Stimulated activated CD4-positive, alpha-beta T cell treated with anti-CD3 and anti-CD28 coated beads, Interleukin-1b, Interleukin-23, amount 100 ng/mL, for 24 hours (primary cell): Measurements from ENCODE around the gene STARD10.

ENCODE experiments used
- DNase-seq, 4 experiments: peaks; one replicate each; pipeline ENCODE4 v3.0.0-alpha.2; 2020; ENCODE audit warnings: low read depth in 4 of 4, low spot score in 1 of 4

Gene STARD10

GRCh38 chr11:72750086-72750485, 43.8 kb downstream of the STARD10 start:
- no peak for DNase-seq

GRCh38 chr11:72747289-72747855, 46.5 kb downstream of the STARD10 start:
- no peak for DNase-seq

- DNase-seq, result no peak
These were observed 47.0 kb downstream of the STARD10 start for GRCh38 chr11:72746821-72747220.

GRCh38 chr11:72745925-72746550, 47.8 kb downstream of the STARD10 start:
- DNase-seq, result no peak

GRCh38 chr11:72745511-72745910, 48.3 kb downstream of the STARD10 start:
- DNase-seq, result no peak

- DNase-seq, result no peak
These were observed 49.4 kb downstream of the STARD10 start for GRCh38 chr11:72744474-72744873.

GRCh38 chr11:72743321-72744221, 50.3 kb downstream of the STARD10 start:
- no peak for DNase-seq

GRCh38 chr11:72742513-72743320, 51.1 kb downstream of the STARD10 start:
- no peak for DNase-seq

- no peak for DNase-seq
These were observed 51.9 kb downstream of the STARD10 start for GRCh38 chr11:72741849-72742512.

GRCh38 chr11:72741429-72741833, 52.4 kb downstream of the STARD10 start:
- DNase-seq, result no peak

- DNase-seq, result no peak
These were observed 53.1 kb downstream of the STARD10 start for GRCh38 chr11:72740562-72741428.

- no peak for DNase-seq
These were observed 53.8 kb downstream of the STARD10 start for GRCh38 chr11:72740060-72740424.

GRCh38 chr11:72739240-72740059, 54.4 kb downstream of the STARD10 start:
- no peak for DNase-seq

GRCh38 chr11:72738199-72739141, 55.4 kb downstream of the STARD10 start:
- no peak for DNase-seq

- no peak for DNase-seq
These were observed 56.5 kb downstream of the STARD10 start for GRCh38 chr11:72737336-72737735.

- peak in 2 of 4 experiments; percentile 31 to 48 for DNase-seq
These were observed 57.3 kb downstream of the STARD10 start for GRCh38 chr11:72736452-72737069.

- no peak for DNase-seq
These were observed 58.3 kb downstream of the STARD10 start for GRCh38 chr11:72735495-72736027.
